NCI-H128 (cell line): ENCODE results near the gene ADGRL3.
"Not testable (repeated sequence)": the region's sequence is repeated elsewhere in the genome, so short reads cannot be mapped to it uniquely, and the experiment has no call there.

Source experiments
- DNase-seq: peaks from one replicate; lab custom pipeline; 2025; ENCODE audit not compliant: unreplicated experiment; lab: John Stamatoyannopoulos, UW

Gene ADGRL3

GRCh38 chr4:61734409-61734808, 534.3 kb downstream of the ADGRL3 start:
- no peak for DNase-seq

GRCh38 chr4:61739887-61740286, 539.8 kb downstream of the ADGRL3 start:
- DNase-seq: no peak

GRCh38 chr4:61740886-61741285, 540.8 kb downstream of the ADGRL3 start:
- DNase-seq: no peak

- DNase-seq: no peak
Measured at GRCh38 chr4:61741327-61742096, 541.4 kb downstream of the ADGRL3 start.

GRCh38 chr4:61750810-61751209, 550.7 kb downstream of the ADGRL3 start:
- DNase-seq: no peak

- no peak for DNase-seq
Measured at GRCh38 chr4:61752617-61753016, 552.5 kb downstream of the ADGRL3 start.

GRCh38 chr4:61753739-61754138, 553.6 kb downstream of the ADGRL3 start:
- DNase-seq: no peak

GRCh38 chr4:61756937-61757336, 556.8 kb downstream of the ADGRL3 start:
- DNase-seq: not testable (repeated sequence)

- DNase-seq: not testable (repeated sequence)
Measured at GRCh38 chr4:61757983-61758382, 557.9 kb downstream of the ADGRL3 start.

GRCh38 chr4:61758596-61758995, 558.5 kb downstream of the ADGRL3 start:
- DNase-seq: not testable (repeated sequence)

- DNase-seq: not testable (repeated sequence)
Measured at GRCh38 chr4:61759245-61759644, 559.1 kb downstream of the ADGRL3 start.

- DNase-seq: not testable (repeated sequence)
Measured at GRCh38 chr4:61759885-61760284, 559.8 kb downstream of the ADGRL3 start.

GRCh38 chr4:61760820-61761219, 560.7 kb downstream of the ADGRL3 start:
- no peak for DNase-seq

GRCh38 chr4:61762722-61763627, 562.8 kb downstream of the ADGRL3 start:
- DNase-seq: no peak

- no peak for DNase-seq
Measured at GRCh38 chr4:61763682-61764081, 563.6 kb downstream of the ADGRL3 start.

GRCh38 chr4:61764090-61764489, 564.0 kb downstream of the ADGRL3 start:
- not testable (repeated sequence) for DNase-seq

- not testable (repeated sequence) for DNase-seq
Measured at GRCh38 chr4:61769444-61770167, 569.5 kb downstream of the ADGRL3 start.

GRCh38 chr4:61770456-61770855, 570.3 kb downstream of the ADGRL3 start:
- DNase-seq: no peak

GRCh38 chr4:61771056-61771455, 570.9 kb downstream of the ADGRL3 start:
- no peak for DNase-seq

- no peak for DNase-seq
Measured at GRCh38 chr4:61772126-61772525, 572.0 kb downstream of the ADGRL3 start.

- DNase-seq: no peak
Measured at GRCh38 chr4:61773655-61774245, 573.6 kb downstream of the ADGRL3 start.
